ENCODE results near the gene OSBPL1A. TPM values are rescaled to one million over a fixed set of nuclear protein-coding genes. Genes with fewer than 3 reads are reported as not detected.
A peak's percentile ranks its signal among the peaks of the same experiment; 100 is the strongest.

Gene OSBPL1A
- total and polyA plus RNA-seq, 4 experiments from 2014 or later: 2.4 to 5.3 (median 4.0) TPM

DNA sequence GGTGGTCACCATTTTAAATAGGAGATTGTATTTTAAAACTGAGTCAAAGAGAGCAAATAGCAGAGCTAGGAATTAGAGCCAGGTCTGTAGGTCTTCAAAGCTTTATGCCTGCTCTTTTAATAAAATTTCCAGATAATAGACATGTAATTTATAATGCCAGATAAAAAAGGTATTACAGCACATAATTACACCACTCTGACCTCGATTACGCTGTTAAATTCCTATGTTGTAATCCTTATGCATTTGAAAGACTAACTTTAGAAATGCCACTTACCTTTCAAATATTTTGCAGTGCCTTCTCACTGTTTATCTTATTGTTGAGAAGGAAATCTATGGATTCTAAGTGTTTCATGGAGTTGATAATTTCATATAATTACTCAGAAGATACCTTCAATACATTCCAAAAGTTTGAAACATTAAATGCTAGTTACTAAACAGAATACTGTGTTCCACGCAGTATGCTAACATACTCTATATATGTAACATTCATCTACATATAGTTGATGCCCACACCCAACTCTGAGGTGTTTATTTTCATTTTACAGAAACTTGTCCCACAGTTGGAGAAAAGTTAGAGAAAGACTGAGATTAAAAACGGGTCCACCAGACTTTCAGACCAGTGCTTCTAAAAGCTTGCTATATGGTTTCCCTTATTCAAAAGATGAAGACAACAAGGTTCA is 120.0 kb downstream of the OSBPL1A start:
- Mint-ChIP-seq H3K9me3 (no peaks in the 10 kb centered on the region), H3K4me3 (no peak overlapping the region), H3K36me3 (peaks cover 0 to 3% of the 10 kb centered on the region in 2 donors), H3K27me3 (peaks cover 10 to 15% of the 10 kb centered on the region in 2 donors), H3K4me1 (peaks cover 0 to 1% (median 0%) of the 10 kb centered on the region in 4 donors), H3K27ac (no peak overlapping the region)
- ChIA-PET CTCF (ENCODE audit: partially characterized antibody) (no interaction called here), POLR2A (ENCODE audit: partially characterized antibody) (no interaction called here)
- Histone ChIP-seq H3K4me3 (ENCODE audit: low read length in 2 of 2) (no peak overlapping the region), H3K27ac (ENCODE audit: low read depth, low read length) (no peak overlapping the region), H3K36me3 (ENCODE audit: insufficient read depth, low read length) (no peaks in the 10 kb centered on the region), H3K27me3 (ENCODE audit: insufficient read depth, low read length) (no peaks in the 10 kb centered on the region), H3K9me3 (ENCODE audit: control insufficient read depth in 1 of 2, low read length in 2 of 2) (no peaks in the 10 kb centered on the region), H3K4me1 (ENCODE audit: insufficient read depth, low read length) (no peaks in the 10 kb centered on the region)
- DNase-seq: no peak
- intact Hi-C loops (cut with micrococcal nuclease): no loop called here

DNA sequence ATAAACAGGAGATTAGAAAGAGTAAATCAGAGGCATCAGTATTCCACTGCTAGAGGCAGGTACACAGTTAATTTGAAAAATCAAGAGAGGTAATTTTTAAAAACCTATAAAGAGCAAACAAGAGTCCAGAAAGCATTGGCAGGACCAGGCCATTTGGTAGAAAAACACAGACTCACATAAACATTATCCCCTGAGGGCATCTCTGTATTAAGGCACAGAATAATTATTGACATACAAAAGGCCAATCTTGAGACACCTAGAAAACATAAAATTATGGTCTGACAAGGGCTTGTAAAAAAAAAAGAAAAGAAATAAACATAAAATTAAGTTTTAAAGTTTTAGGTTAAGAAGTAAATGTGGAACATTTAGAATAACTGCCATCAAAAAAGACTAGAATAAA is 120.6 kb downstream of the OSBPL1A start:
- Histone ChIP-seq H3K4me1 (ENCODE audit: insufficient read depth, low read length) (peaks cover 5% of the 10 kb centered on the region), H3K27ac (ENCODE audit: low read depth, low read length) (no peak overlapping the region), H3K4me3 (ENCODE audit: low read length in 2 of 2) (no peak overlapping the region), H3K36me3 (ENCODE audit: insufficient read depth, low read length) (no peaks in the 10 kb centered on the region), H3K9me3 (ENCODE audit: control insufficient read depth in 1 of 2, low read length in 2 of 2) (no peaks in the 10 kb centered on the region), H3K27me3 (ENCODE audit: insufficient read depth, low read length) (no peaks in the 10 kb centered on the region)
- Mint-ChIP-seq H3K9me3 (no peaks in the 10 kb centered on the region), H3K4me3 (no peak overlapping the region), H3K36me3 (peaks cover 0 to 3% of the 10 kb centered on the region in 2 donors), H3K27ac (no peak overlapping the region), H3K4me1 (peaks cover 2 to 5% (median 4%) of the 10 kb centered on the region in 4 donors), H3K27me3 (peaks cover 15 to 19% of the 10 kb centered on the region in 2 donors)
- CTCF ChIA-PET (ENCODE audit: partially characterized antibody): no interaction called here
- intact Hi-C loops (cut with micrococcal nuclease): no loop called here
- POLR2A ChIA-PET (ENCODE audit: partially characterized antibody): no interaction called here
- no peak for DNase-seq

DNA sequence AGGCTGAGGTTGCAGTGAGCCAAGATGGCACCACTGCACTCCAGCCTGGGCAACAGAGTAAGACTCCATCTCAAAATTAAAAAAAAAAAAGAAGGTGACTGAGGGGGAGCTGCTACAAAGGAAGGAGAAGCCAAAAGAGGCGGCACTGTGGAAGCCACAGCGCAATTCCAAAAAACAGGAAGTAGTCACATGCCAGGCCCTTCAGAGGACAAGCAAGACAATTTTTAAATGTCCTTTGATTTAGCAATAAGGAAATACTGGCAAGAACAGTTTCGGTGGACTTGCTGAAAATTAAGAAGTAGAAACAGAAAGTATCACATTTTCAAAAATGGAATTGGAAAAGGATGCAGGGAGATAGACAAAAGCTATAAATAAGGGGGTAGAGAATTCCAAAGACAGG is 122.8 kb downstream of the OSBPL1A start:
- CTCF ChIA-PET (ENCODE audit: partially characterized antibody): no interaction called here
- Histone ChIP-seq H3K36me3 (ENCODE audit: insufficient read depth, low read length) (no peaks in the 10 kb centered on the region), H3K9me3 (ENCODE audit: control insufficient read depth in 1 of 2, low read length in 2 of 2) (no peaks in the 10 kb centered on the region), H3K4me3 (ENCODE audit: low read length in 2 of 2) (no peak overlapping the region), H3K27ac (ENCODE audit: low read depth, low read length) (no peak overlapping the region), H3K4me1 (ENCODE audit: insufficient read depth, low read length) (peaks cover 5% of the 10 kb centered on the region), H3K27me3 (ENCODE audit: insufficient read depth, low read length) (no peaks in the 10 kb centered on the region)
- Mint-ChIP-seq H3K4me1 (peaks cover 2 to 5% (median 5%) of the 10 kb centered on the region in 4 donors), H3K36me3 (peaks cover 0 to 3% of the 10 kb centered on the region in 2 donors), H3K27me3 (peaks cover 27 to 28% of the 10 kb centered on the region in 2 donors), H3K9me3 (no peaks in the 10 kb centered on the region), H3K27ac (no peak overlapping the region), H3K4me3 (no peak overlapping the region)
- POLR2A ChIA-PET (ENCODE audit: partially characterized antibody): no interaction called here
- DNase-seq: no peak
- intact Hi-C loops (cut with micrococcal nuclease): no loop called here

DNA sequence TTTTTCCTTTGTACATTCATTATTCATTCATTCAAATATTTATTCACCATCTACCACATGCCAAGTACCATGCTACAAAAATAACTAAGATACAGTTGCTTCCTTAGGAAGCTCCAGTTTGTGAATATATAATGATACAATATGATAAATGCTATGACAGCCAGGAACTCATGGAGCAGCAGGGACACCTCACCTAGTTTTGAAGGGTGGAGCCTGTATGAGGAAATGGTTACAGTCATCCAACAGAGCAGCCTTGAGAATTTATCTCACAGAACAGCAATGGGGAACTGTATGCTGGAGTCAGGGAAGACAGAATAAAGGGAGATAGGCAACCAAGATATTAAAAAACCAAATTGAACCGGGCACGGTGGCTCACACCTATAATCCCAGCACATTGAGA is 124.0 kb downstream of the OSBPL1A start:
- no peak for DNase-seq
- Mint-ChIP-seq H3K4me1 (peaks cover 2 to 5% (median 5%) of the 10 kb centered on the region in 4 donors), H3K9me3 (peaks cover 0 to 3% (median 0%) of the 10 kb centered on the region in 8 donors), H3K36me3 (peaks cover 0 to 3% of the 10 kb centered on the region in 2 donors), H3K27me3 (peaks cover 31 to 33% of the 10 kb centered on the region in 2 donors), H3K4me3 (no peak overlapping the region), H3K27ac (no peak overlapping the region)
- Histone ChIP-seq H3K4me1 (ENCODE audit: insufficient read depth, low read length) (peaks cover 5% of the 10 kb centered on the region), H3K27ac (ENCODE audit: low read depth, low read length) (no peak overlapping the region), H3K4me3 (ENCODE audit: low read length in 2 of 2) (no peak overlapping the region), H3K27me3 (ENCODE audit: insufficient read depth, low read length) (no peaks in the 10 kb centered on the region), H3K9me3 (ENCODE audit: control insufficient read depth in 1 of 2, low read length in 2 of 2) (no peaks in the 10 kb centered on the region), H3K36me3 (ENCODE audit: insufficient read depth, low read length) (no peaks in the 10 kb centered on the region)
- POLR2A ChIA-PET (ENCODE audit: partially characterized antibody): no interaction called here
- CTCF ChIA-PET (ENCODE audit: partially characterized antibody): no interaction called here
- intact Hi-C loops (cut with micrococcal nuclease): no loop called here

DNA sequence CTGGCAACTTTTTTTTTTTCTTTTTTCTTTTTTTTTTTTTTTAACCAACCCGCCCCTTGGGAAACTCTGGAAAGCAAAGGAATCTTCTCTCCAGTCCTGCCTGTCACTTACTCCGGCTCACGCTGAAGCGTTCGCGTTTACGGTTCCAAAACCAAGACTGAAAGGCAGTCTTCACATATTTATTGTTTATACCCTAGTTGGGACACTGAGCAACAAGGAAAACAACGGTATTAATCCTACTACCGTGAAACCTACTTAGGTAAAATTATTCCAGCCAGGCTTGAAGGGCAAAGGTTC is 125.4 kb downstream of the OSBPL1A start:
- Histone ChIP-seq H3K9me3 (ENCODE audit: control insufficient read depth in 1 of 2, low read length in 2 of 2) (no peaks in the 10 kb centered on the region), H3K4me1 (ENCODE audit: insufficient read depth, low read length) (peaks cover 5% of the 10 kb centered on the region), H3K4me3 (ENCODE audit: low read length in 2 of 2) (no peak overlapping the region), H3K36me3 (ENCODE audit: insufficient read depth, low read length) (no peaks in the 10 kb centered on the region), H3K27ac (ENCODE audit: low read depth, low read length) (no peak overlapping the region), H3K27me3 (ENCODE audit: insufficient read depth, low read length) (no peaks in the 10 kb centered on the region)
- CTCF ChIA-PET (ENCODE audit: partially characterized antibody): no interaction called here
- peaks cover 0 to 6% (median 2%) of the 10 kb centered on the region in 8 donors for H3K9me3 Mint-ChIP-seq
- intact Hi-C loops (cut with micrococcal nuclease): no loop called here
- H3K27me3 Mint-ChIP-seq: peaks cover 32 to 34% of the 10 kb centered on the region in 2 donors
- no peak for DNase-seq
- POLR2A ChIA-PET (ENCODE audit: partially characterized antibody): no interaction called here
- no peak overlapping the region for H3K27ac Mint-ChIP-seq
- peaks cover 2 to 5% (median 5%) of the 10 kb centered on the region in 4 donors for H3K4me1 Mint-ChIP-seq
- peaks cover 0 to 3% of the 10 kb centered on the region in 2 donors for H3K36me3 Mint-ChIP-seq
- H3K4me3 Mint-ChIP-seq: peak overlapping the region in 6 of 8 donors; percentile 72 to 85 (median 81)

DNA sequence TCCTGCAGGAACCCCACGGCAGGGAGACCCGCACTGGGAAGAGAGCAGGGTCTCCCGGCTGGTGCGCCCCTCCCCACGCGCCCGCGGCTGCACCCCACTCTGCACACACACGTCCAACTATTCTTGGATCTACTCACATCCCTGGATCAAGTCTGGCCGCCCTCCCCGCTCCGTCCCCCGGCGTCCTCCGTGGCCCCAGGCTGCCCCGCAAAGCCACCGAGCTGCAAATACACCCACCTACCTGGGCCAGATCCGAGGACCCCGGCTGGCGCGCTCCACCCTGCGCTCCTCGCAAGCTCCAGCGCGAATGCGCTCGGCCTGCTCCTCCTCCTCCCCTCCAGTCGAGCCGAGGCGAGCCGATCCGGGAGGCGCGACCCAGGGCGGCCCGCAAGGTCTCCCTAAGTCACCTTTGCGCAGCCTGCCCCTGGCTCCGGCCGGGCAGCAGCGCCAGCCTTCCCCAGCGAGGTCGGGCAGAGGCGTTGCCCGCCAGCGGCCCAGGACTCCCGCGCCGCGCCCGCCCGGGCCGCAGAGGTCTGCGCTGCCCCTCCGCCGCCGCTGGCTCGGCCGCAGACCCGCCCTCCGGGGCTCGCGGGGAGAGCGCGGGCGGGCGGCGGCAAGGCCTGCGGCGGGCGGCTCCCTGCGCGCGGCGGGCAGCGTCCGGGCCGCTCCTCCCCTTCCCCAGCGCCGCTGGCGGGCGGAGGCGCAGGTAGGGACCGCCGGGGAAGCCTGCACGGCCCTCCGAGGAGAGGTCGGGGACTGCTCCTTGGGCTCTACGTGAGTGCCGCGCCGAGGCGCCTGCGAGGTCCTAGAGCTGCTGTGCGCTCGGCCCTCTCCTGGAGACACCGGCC is 126.0 kb downstream of the OSBPL1A start:
- Mint-ChIP-seq H3K27ac (no peak overlapping the region), H3K4me3 (peak overlapping the region in 2 of 8 donors; percentile 56 to 72), H3K27me3 (peaks cover 32 to 34% of the 10 kb centered on the region in 2 donors), H3K4me1 (peaks cover 2 to 5% (median 4%) of the 10 kb centered on the region in 4 donors), H3K9me3 (peaks cover 0 to 6% (median 2%) of the 10 kb centered on the region in 8 donors), H3K36me3 (peaks cover 0 to 3% of the 10 kb centered on the region in 2 donors)
- Histone ChIP-seq H3K9me3 (ENCODE audit: control insufficient read depth in 1 of 2, low read length in 2 of 2) (no peaks in the 10 kb centered on the region), H3K36me3 (ENCODE audit: insufficient read depth, low read length) (no peaks in the 10 kb centered on the region), H3K4me3 (ENCODE audit: low read length in 2 of 2) (no peak overlapping the region), H3K27ac (ENCODE audit: low read depth, low read length) (no peak overlapping the region), H3K27me3 (ENCODE audit: insufficient read depth, low read length) (no peaks in the 10 kb centered on the region), H3K4me1 (ENCODE audit: insufficient read depth, low read length) (peaks cover 5% of the 10 kb centered on the region)
- ChIA-PET POLR2A (ENCODE audit: partially characterized antibody) (no interaction called here), CTCF (ENCODE audit: partially characterized antibody) (no interaction called here)
- intact Hi-C loops (cut with micrococcal nuclease): no loop called here
- no peak for DNase-seq

DNA sequence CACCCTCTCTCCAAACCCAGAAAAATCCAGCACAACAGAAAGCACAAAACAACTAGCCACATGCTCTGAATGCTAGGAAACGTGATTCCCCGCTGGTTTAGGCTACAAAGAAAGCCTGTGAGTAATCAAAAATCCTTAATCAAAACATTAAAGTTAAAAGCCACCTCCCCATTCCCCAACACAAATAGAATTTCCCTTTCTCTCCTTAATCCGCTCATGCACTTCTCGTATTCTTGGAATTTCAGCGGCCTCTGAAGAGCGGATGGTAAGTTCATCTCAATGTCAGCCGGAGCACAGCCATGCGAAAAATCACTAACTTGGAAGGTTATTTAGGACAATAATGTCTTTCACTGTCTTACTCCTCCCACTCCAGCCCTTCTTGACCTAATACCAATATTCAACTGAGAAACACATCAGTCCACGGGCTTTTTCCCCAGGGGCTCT is 126.7 kb downstream of the OSBPL1A start:
- H3K27ac Mint-ChIP-seq: no peak overlapping the region
- H3K4me3 Mint-ChIP-seq: peak overlapping the region in 4 of 8 donors; percentile 14 to 39 (median 26)
- Histone ChIP-seq H3K9me3 (ENCODE audit: control insufficient read depth in 1 of 2, low read length in 2 of 2) (no peaks in the 10 kb centered on the region), H3K4me1 (ENCODE audit: insufficient read depth, low read length) (peaks cover 5% of the 10 kb centered on the region), H3K36me3 (ENCODE audit: insufficient read depth, low read length) (no peaks in the 10 kb centered on the region), H3K4me3 (ENCODE audit: low read length in 2 of 2) (no peak overlapping the region), H3K27ac (ENCODE audit: low read depth, low read length) (no peak overlapping the region), H3K27me3 (ENCODE audit: insufficient read depth, low read length) (no peaks in the 10 kb centered on the region)
- peaks cover 0 to 9% (median 4%) of the 10 kb centered on the region in 8 donors for H3K9me3 Mint-ChIP-seq
- POLR2A ChIA-PET (ENCODE audit: partially characterized antibody): no interaction called here
- CTCF ChIA-PET (ENCODE audit: partially characterized antibody): no interaction called here
- DNase-seq: no peak
- H3K4me1 Mint-ChIP-seq: peaks cover 2 to 5% (median 4%) of the 10 kb centered on the region in 4 donors
- intact Hi-C loops (cut with micrococcal nuclease): no loop called here
- peaks cover 0 to 3% of the 10 kb centered on the region in 2 donors for H3K36me3 Mint-ChIP-seq
- H3K27me3 Mint-ChIP-seq: peaks cover 34 to 36% of the 10 kb centered on the region in 2 donors

Measured in CD4-positive, alpha-beta memory T cell (primary cell).